ENCODE results near the gene PARD6B.
"Not testable (repeated sequence)": the region's sequence is repeated elsewhere in the genome, so short reads cannot be mapped to it uniquely, and the experiment has no call there.

The PARD6B gene

GRCh38 chr20:50766955-50767809 lies 35.8 kb downstream of the PARD6B start:
- H3K4me1 Mint-ChIP-seq; ATAC-seq (replicated peaks; ENCODE audit: extremely low read depth, poor library complexity, severe bottlenecking): not testable (repeated sequence)

GRCh38 chr20:50768991-50769390 lies 37.6 kb downstream of the PARD6B start:
- not testable (repeated sequence) for DNase-seq (ENCODE audit: low spot score in 2 of 2); ATAC-seq (replicated peaks; ENCODE audit: extremely low read depth, poor library complexity, severe bottlenecking); H3K9me3 Mint-ChIP-seq; H3K27ac Mint-ChIP-seq (ENCODE audit: low read depth); H3K4me1 Mint-ChIP-seq; H3K4me3 Mint-ChIP-seq; H3K36me3 Mint-ChIP-seq (ENCODE audit: insufficient read depth)
- H3K27me3 Mint-ChIP-seq, result peaks cover 18% of the 10 kb centered on the region

More at GRCh38 chr20:50766955-50767809, 35.8 kb downstream of the PARD6B start:
- H3K4me3 Mint-ChIP-seq; H3K36me3 Mint-ChIP-seq (ENCODE audit: insufficient read depth); H3K9me3 Mint-ChIP-seq; H3K27ac Mint-ChIP-seq (ENCODE audit: low read depth); DNase-seq (ENCODE audit: low spot score in 2 of 2): not testable (repeated sequence)
- peaks cover 27% of the 10 kb centered on the region for H3K27me3 Mint-ChIP-seq

GRCh38 chr20:50769551-50770085 lies 38.2 kb downstream of the PARD6B start:
- not testable (repeated sequence) for H3K9me3 Mint-ChIP-seq; H3K36me3 Mint-ChIP-seq (ENCODE audit: insufficient read depth); H3K4me1 Mint-ChIP-seq; ATAC-seq (replicated peaks; ENCODE audit: extremely low read depth, poor library complexity, severe bottlenecking); DNase-seq (ENCODE audit: low spot score in 2 of 2); H3K4me3 Mint-ChIP-seq; H3K27ac Mint-ChIP-seq (ENCODE audit: low read depth)
- peaks cover 18% of the 10 kb centered on the region for H3K27me3 Mint-ChIP-seq

- not testable (repeated sequence) for H3K4me3 Mint-ChIP-seq; ATAC-seq (replicated peaks; ENCODE audit: extremely low read depth, poor library complexity, severe bottlenecking); H3K4me1 Mint-ChIP-seq; H3K27ac Mint-ChIP-seq (ENCODE audit: low read depth); H3K9me3 Mint-ChIP-seq; DNase-seq (ENCODE audit: low spot score in 2 of 2); H3K36me3 Mint-ChIP-seq (ENCODE audit: insufficient read depth)
- H3K27me3 Mint-ChIP-seq, result peaks cover 18% of the 10 kb centered on the region
Measured at GRCh38 chr20:50771419-50772080, 40.2 kb downstream of the PARD6B start.

- H3K27ac Mint-ChIP-seq (ENCODE audit: low read depth), result no peak overlapping the region
- H3K4me1 Mint-ChIP-seq, result no peaks in the 10 kb centered on the region
- DNase-seq (ENCODE audit: low spot score in 2 of 2) (no peak), ATAC-seq (replicated peaks; ENCODE audit: extremely low read depth, poor library complexity, severe bottlenecking) (no peak)
- H3K36me3 Mint-ChIP-seq (ENCODE audit: insufficient read depth), result no peaks in the 10 kb centered on the region
- H3K27me3 Mint-ChIP-seq, result peaks cover 16% of the 10 kb centered on the region
- no peaks in the 10 kb centered on the region for H3K9me3 Mint-ChIP-seq
- no peak overlapping the region for H3K4me3 Mint-ChIP-seq
Measured at GRCh38 chr20:50772420-50773185, 41.2 kb downstream of the PARD6B start.

- ATAC-seq (replicated peaks; ENCODE audit: extremely low read depth, poor library complexity, severe bottlenecking), result no peak
- DNase-seq (ENCODE audit: low spot score in 2 of 2), result no peak
- H3K4me1 Mint-ChIP-seq, result no peaks in the 10 kb centered on the region
- no peaks in the 10 kb centered on the region for H3K36me3 Mint-ChIP-seq (ENCODE audit: insufficient read depth)
- H3K27me3 Mint-ChIP-seq, result peaks cover 20% of the 10 kb centered on the region
- no peak overlapping the region for H3K27ac Mint-ChIP-seq (ENCODE audit: low read depth)
- no peak overlapping the region for H3K4me3 Mint-ChIP-seq
- no peaks in the 10 kb centered on the region for H3K9me3 Mint-ChIP-seq
Measured at GRCh38 chr20:50774515-50774914, 43.1 kb downstream of the PARD6B start.

- peaks cover 32% of the 10 kb centered on the region for H3K27me3 Mint-ChIP-seq
Measured at GRCh38 chr20:50776122-50776817, 44.9 kb downstream of the PARD6B start.

GRCh38 chr20:50777373-50777772 lies 46.0 kb downstream of the PARD6B start:
- Mint-ChIP-seq H3K27ac (ENCODE audit: low read depth) (no peak overlapping the region), H3K27me3 (peaks cover 32% of the 10 kb centered on the region), H3K4me1 (no peaks in the 10 kb centered on the region), H3K36me3 (ENCODE audit: insufficient read depth) (no peaks in the 10 kb centered on the region), H3K4me3 (no peak overlapping the region), H3K9me3 (no peaks in the 10 kb centered on the region)
- no peak for ATAC-seq (replicated peaks; ENCODE audit: extremely low read depth, poor library complexity, severe bottlenecking)
- DNase-seq (ENCODE audit: low spot score in 2 of 2), result no peak

More at GRCh38 chr20:50776122-50776817, 44.9 kb downstream of the PARD6B start:
- DNase-seq (ENCODE audit: low spot score in 2 of 2) (no peak), ATAC-seq (replicated peaks; ENCODE audit: extremely low read depth, poor library complexity, severe bottlenecking) (no peak)
- no peak overlapping the region for H3K4me3 Mint-ChIP-seq
- no peaks in the 10 kb centered on the region for H3K9me3 Mint-ChIP-seq
- no peak overlapping the region for H3K27ac Mint-ChIP-seq (ENCODE audit: low read depth)
- H3K36me3 Mint-ChIP-seq (ENCODE audit: insufficient read depth), result no peaks in the 10 kb centered on the region
- H3K4me1 Mint-ChIP-seq, result no peaks in the 10 kb centered on the region

- H3K27me3 Mint-ChIP-seq, result peaks cover 32% of the 10 kb centered on the region
- not testable (repeated sequence) for DNase-seq (ENCODE audit: low spot score in 2 of 2); H3K9me3 Mint-ChIP-seq; H3K4me1 Mint-ChIP-seq; ATAC-seq (replicated peaks; ENCODE audit: extremely low read depth, poor library complexity, severe bottlenecking); H3K27ac Mint-ChIP-seq (ENCODE audit: low read depth); H3K36me3 Mint-ChIP-seq (ENCODE audit: insufficient read depth); H3K4me3 Mint-ChIP-seq
Measured at GRCh38 chr20:50778994-50779393, 47.6 kb downstream of the PARD6B start.

- ATAC-seq (replicated peaks; ENCODE audit: extremely low read depth, poor library complexity, severe bottlenecking) (no peak), DNase-seq (ENCODE audit: low spot score in 2 of 2) (no peak)
- Mint-ChIP-seq H3K4me3 (no peak overlapping the region), H3K4me1 (no peaks in the 10 kb centered on the region), H3K9me3 (no peaks in the 10 kb centered on the region), H3K36me3 (ENCODE audit: insufficient read depth) (no peaks in the 10 kb centered on the region), H3K27me3 (peaks cover 27% of the 10 kb centered on the region), H3K27ac (ENCODE audit: low read depth) (no peak overlapping the region)
Measured at GRCh38 chr20:50783390-50783789, 52.0 kb downstream of the PARD6B start.

GRCh38 chr20:50783903-50784302 lies 52.5 kb downstream of the PARD6B start:
- ATAC-seq (replicated peaks; ENCODE audit: extremely low read depth, poor library complexity, severe bottlenecking) (no peak), DNase-seq (ENCODE audit: low spot score in 2 of 2) (no peak)
- H3K4me1 Mint-ChIP-seq, result no peaks in the 10 kb centered on the region
- no peak overlapping the region for H3K4me3 Mint-ChIP-seq
- H3K27me3 Mint-ChIP-seq, result peaks cover 26% of the 10 kb centered on the region
- no peaks in the 10 kb centered on the region for H3K9me3 Mint-ChIP-seq
- no peaks in the 10 kb centered on the region for H3K36me3 Mint-ChIP-seq (ENCODE audit: insufficient read depth)
- H3K27ac Mint-ChIP-seq (ENCODE audit: low read depth), result no peak overlapping the region

GRCh38 chr20:50784464-50784863 lies 53.1 kb downstream of the PARD6B start:
- Mint-ChIP-seq H3K27ac (ENCODE audit: low read depth) (no peak overlapping the region), H3K4me1 (no peaks in the 10 kb centered on the region), H3K36me3 (ENCODE audit: insufficient read depth) (no peaks in the 10 kb centered on the region), H3K27me3 (peaks cover 21% of the 10 kb centered on the region), H3K9me3 (no peaks in the 10 kb centered on the region), H3K4me3 (no peak overlapping the region)
- DNase-seq (ENCODE audit: low spot score in 2 of 2) (no peak), ATAC-seq (replicated peaks; ENCODE audit: extremely low read depth, poor library complexity, severe bottlenecking) (no peak)

All from central memory CD8-positive, alpha-beta T cell (primary cell).